ENCODE data around the gene PTCH1.

PTCH1 gene

DNA sequence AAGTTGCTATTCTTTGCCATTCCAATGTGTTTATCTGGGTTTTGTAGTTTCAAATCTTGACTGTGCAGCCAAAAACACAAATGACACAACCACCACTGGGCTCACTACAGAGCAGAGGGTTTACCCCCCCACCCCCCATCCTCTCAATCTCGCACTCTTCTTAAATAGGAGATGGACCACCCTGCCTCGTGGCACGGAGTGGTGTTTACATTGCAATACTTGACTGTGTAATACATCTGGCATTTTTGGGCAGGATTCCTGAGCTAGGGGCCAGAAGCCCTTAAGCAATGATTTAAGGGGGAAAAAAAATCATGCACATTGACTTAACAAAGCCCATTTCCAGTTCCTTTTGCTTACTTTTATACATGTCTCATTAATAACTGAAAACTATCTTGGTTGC lies 19.0 kb downstream of the PTCH1 start:
- DNase-seq = no peak

DNA sequence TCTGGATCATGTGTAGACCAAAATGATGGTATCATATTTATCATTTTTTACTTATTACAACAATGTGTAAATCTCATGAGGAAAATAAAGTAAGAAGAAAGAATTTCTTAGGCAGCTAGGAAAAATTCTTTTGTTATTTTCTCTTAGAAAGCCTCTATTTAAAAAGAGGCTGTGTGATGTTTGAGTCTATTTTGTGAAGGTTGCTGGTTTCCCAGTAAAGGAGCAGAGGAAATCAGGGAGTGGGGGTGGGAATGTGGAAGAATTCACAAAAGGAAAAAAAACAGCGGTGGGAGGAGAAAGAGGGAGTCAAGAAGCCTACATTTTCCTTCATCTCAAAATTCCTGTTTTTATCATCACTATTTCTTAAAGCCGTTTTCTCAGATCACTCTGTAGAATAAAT lies 20.1 kb downstream of the PTCH1 start:
- no peak for DNase-seq

DNA sequence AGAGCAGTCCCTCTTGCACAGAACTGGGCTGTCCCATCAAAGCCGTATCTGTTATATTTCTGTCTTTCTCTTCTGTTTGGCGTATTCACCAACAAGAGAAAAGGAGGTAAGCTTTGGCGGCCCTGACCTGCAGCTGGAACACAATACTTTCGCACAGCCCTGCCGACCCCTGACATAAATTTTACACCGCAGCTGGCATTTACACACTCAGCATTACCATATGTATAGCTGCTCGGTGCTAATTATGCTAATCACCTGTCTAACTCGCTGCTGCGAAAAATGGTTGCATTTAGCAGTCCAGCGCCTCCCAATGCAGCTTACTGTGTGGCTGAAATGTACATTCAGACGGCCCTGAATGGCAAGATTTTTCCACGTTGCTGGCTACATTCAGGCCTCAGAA lies 20.8 kb downstream of the PTCH1 start:
- no peak for DNase-seq

DNA sequence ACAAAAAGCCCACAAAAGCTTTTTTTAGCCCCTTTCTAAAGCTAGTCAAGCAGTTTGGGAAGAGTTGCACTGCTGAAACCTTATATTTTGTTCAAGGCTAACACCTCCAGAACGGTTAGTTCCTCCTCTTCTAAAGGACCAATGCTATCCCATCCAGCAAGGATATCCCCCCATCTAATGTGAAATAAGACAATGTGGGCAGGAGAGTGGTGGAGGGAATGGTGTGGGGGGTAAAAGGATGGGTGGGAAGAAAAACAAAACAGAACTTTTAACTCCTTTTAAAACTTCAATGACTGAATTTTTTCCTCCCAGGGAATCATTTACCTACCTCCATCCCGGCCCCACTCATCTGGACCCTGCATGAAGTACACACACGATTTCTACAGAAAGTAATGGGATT lies 21.2 kb downstream of the PTCH1 start:
- no peak for DNase-seq

DNA sequence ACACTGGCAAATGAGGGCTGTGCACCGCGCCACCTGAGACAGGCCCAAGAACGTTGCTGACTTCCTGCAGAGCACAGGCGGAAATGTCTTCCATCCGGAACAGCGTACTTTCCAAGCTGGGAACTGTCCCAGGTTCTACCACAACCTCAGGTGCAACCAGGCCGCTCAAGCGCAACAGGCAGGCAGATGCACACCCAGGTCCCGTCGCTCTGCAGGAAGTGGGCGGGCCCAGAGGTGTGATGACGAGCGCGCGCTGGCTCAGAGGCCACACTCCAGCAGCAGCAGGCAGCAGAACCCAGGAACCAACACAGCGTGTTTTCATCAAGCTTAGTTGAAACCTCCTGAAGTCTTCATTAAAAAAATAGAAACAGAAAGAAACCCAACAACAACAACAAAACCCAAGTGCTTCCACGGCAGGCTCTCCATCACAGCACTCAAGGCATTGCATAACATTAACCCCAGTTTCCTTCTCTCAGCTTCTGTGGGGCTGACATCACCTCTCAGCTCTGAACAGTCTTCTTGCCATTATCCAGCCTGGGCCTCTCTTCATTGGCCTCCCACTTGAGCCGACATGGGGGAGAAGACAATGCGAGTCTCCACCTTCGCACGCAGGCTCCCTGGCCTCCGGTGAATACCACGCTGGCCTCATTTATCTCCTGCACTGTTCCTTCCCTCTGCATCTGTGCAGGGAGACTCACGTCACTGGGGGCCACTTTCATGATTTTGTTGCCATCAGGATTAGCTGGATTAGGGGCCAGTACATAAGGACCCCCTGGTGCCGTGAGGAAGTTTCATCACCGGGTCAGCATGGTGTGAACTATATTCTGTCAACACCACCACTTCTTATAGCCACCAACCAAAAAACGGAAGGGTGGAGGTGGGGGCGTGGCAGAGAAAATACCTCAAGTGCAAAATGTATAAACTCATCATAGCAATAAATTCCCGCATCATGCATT lies 22.1 kb downstream of the PTCH1 start:
- no peak for DNase-seq

DNA sequence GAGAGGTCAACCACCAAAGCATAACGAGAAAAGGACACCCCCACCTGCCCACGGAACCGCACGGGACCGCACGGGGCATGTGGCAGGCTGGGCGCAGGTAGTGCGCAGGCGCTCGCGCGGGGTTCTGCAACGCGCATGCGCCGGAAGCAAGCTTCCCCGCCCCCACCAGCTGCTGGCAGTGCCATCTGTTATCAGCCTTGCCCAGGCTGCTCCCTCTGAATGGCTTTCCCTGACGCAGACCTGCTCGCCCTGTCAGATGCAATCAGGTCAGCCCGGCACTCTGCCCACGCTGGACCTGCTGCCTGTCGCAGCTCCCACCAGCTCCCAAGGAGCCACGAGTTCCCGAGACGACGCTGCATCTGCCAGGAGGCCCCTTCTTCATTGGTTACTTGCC lies 22.8 kb downstream of the PTCH1 start:
- DNase-seq = no peak

DNA sequence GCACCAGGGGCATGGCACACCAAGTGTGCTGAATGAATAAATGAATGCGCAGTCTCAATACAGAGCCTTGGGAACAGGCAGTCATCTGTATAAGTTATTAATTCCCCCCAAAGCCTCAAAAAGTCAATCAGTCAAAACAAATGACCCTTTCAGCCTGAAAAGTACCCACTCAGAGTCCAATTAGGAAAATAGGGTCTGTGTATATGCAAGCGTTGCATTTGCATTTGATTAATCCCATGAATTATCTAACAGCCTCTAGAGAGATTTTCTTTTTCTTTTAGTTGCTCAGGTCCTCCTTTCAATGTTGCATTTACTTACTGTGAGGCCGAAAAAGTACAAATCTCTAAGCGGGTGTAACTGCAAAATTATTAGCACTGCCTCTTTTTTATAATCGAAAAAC lies 23.4 kb downstream of the PTCH1 start:
- no peak for DNase-seq

DNA sequence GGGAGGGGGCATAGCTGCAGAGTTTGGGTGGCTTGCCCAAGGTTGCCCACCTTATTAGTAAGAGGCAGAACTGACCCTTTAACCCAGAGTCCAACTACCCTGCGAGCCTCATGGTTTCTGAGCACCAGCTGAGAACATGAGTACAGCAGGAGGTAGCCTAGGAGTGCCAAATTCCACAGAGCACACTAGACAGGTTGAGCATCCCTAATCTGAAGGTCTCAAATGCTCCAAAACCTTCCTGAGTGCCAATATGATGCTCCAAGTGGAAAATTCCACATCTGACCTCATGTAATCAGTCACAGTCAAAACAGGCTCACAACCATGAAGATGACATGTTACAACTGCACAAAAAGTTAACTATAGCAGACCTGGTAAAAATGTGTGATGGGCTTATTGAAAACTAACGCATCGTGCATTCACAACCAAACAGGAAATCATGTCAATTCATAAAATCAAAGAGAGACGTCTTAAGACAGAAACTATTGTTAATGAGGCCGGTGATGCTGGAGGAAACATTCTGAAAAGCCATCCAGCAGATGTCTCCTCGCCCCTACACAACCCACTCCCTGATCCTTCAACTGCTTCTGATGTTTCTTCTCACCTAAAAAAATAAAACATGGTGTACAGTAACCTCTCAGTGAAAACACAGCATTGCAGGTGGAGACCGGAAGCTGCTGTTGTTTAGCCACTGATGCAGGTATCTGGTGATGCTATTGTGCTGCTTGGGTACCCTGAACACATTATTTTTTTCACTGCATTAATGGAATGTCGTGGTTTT lies 25.0 kb downstream of the PTCH1 start:
- DNase-seq = no peak

DNA sequence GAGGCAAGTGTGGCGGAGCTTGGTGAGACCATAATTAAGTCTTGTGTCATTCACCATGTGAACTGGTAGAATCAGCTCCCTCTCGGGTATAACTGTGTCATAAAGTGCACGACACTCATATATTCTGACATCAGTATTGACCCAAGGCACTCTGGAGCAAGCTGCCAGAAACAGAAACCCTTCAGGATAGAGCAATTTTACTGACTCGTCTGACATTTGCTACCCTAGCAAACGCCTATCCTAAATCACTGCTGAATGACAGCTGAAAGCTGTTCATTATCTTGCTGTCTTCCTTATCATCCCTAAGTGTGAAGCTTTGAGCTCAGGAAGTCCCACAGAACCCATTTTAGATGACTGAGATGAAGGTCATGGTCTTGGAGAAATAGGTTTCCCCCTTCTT lies 27.8 kb downstream of the PTCH1 start:
- DNase-seq = no peak

DNA sequence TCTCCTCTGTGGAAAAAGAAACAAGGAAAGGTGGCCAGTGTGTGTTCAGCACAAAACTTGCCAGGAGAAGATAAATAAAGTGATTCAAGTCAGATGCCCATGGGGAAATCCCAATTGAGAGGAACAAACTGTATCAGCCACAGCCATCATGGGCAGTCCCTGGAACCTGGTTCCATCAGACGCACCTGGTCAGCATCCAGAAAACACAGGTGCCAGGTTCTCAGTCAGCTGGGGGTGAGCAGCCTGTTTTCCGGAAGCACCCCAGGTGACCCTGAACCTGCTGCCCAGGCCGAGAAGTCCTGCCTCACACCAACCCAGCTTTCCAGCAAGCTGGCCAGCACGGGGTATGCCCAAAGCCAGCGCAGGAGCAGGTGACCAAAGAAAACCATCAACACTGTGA lies 30.5 kb downstream of the PTCH1 start:
- DNase-seq = no peak

DNA sequence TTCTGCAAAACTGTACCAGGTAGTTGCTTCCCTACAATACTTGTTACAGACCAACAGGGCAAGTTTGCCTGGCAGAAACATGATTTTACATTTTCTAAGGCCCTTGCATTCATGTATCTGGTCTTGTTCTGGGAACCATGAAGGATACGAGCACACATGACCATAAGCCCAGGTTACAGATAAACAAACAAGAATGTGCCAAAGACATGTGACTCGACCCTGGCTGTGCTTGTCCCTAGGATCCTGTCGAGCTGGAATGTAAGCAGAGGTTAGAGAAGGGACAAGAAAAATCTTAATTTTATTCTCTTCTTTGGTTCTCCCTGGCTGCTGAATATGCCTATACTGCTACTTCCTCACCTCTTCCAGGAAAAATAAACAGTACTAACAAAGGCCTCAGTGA lies 32.5 kb downstream of the PTCH1 start:
- DNase-seq = no peak

DNA sequence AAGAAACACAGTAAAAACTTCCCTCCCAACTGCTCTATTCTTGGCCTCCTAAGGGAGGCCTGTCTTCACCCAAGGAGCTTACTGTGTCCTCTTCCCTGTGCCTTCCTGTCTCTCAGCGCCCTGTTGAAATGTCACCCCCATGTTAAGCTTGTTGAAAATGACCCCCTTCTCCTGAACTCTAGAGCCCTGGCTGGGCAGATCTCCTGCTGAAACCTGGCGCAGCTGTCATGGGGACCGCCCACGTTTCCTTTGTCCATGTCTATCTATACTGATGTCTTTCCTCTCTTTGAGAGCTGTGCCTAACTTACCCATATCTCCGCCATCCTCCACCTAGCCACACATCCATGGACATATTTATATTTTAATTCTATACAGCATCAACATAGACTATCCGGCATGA lies 33.3 kb downstream of the PTCH1 start:
- no peak for DNase-seq

DNA sequence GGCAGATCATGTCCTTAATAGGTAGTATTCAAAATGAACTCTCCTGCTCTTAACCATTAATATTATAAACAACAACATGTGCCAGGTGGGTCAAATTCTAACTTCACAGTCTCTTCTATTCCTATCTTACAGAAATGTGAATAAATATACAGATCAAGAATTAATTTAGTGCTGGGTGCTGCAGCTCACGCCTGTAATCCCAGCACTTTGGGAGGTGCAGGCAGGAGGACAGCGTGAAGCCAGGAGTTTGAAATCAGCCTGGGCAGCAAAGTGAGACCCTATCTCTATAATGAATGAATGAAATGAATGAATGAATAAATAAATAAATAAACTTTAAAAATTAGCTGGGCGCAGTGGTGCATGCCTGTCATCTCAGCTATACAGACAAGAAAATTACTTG lies 34.1 kb downstream of the PTCH1 start:
- DNase-seq = no peak

DNA sequence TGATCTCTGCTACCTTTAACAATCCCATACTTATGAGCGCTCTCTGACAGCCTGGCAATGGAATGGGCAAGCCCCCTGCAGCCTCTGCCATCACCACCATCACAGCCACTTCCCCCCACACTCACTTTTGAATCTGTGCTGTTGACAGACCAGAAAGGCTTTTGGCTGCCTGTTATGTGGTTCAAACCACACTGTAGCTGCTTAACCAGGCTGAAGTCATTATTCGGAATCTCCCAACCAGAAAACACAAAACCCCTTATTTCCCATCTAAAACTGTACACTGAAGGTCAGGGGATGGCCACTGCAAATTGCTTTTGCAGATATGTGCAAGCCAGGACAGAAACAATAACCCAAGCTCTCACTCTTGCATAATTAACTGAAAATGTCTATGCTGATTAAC lies 35.8 kb downstream of the PTCH1 start:
- DNase-seq = no peak

DNA sequence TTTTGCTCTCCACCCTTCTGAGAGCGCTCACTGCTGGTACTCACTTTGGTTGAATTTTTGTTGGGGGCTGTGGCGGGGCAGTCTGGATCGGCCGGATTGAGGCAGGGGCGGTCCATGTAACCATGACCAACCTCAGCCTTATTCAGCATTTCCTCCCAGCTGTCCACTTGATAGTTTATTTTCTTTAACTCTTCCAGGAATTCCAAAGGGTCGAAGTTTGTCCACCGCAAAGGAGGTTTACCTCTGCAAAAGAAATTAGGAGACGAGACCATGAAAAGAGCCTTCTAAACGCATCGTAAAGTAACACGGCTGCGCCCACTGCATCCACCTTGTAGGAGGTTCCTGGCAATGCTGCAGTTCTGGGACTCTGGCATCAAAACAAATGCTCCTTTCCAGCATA lies 36.4 kb downstream of the PTCH1 start:
- no peak for DNase-seq

DNA sequence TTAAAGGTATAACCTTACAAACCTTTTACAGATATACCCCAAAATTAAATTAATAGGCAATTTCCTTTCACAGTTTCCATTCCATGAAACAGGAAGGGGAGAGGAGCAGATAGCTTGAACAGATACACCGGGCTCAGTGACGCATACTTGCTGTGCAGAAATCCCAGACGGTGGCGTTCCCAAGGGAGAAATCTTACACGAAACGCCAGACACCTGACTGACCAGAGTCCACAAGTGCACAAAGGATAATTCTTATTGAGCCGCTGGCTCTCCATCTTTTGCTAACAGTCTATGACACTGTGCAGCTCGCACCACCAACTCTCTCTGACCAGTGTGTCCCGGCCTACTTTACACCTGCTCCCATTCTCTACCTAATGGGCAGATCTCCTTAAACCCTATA lies 37.4 kb downstream of the PTCH1 start:
- DNase-seq = no peak

DNA sequence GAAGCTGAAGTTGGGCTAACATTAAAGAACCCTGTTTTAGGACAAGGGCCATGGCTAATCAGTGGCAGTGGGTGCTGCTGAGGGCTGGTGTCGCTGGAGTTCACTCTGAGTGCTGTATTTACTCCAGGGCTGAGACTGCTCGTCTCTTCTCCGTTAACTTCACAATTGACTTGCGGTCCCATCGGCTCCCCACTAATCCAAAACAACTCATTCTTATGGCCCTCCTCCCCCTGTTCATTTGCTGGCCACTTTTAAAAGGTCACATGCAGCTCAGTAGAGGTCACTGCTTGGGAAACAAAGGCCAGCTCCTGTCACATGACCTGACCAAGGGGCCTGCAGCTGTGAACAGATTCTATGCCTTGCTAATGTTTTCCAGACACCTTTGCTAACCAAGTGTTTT lies 38.4 kb downstream of the PTCH1 start:
- no peak for DNase-seq

DNA sequence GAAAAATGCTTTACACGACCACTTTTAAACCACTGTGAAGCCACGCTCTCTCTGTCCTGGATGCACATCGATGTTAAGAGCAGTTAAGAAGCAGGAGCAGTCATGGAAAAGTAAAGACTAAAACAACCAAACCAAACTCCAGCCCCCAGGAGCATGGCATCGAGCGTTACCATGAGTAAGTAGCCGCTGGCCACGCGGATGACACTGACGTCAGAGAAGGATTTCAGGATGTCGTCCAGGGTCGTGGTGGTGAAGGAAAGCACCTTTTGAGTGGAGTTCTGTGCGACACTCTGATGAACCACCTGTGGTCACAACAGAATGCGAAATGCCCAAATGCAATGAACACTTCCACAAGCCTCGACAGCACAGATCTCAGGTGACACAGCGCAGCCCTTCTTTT lies 38.9 kb downstream of the PTCH1 start:
- no peak for DNase-seq

DNA sequence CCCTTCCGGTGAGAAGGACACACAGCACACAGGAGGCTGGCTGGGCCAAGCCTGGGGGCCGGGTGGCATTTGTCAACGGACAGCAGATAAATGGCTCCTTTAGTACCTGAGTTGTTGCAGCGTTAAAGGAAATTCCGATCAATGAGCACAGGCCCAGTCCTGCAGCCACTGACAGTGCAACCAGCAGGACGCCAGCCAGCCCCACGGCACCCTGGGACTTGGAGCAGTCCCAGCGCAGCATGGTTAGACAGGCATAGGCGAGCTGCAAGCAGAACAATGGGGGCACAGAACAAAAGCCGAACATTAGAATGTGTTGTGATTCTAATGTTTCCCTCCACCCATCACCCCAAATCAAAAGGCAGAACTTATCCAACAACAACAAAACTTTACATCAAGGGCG lies 39.3 kb downstream of the PTCH1 start:
- no peak for DNase-seq

DNA sequence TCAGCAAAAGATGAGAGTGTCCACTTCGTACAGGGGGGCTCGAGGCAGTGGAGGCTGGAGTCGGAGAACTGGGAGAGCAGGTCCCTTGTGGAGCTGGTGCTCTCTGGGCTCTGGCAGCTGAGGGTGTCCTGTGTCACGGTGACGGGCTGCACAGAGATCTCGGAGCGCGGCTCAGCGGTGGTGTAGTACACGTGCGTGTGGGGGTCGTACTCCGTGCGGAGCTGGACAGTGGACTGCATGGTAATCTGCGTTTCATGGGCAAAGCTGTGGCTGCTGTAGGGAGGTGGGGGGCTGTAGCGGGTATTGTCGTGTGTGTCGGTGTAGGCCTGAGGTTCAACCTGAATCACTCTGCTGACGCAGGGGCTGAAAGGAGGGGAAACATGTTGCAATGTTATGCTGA lies 48.0 kb downstream of the PTCH1 start:
- DNase-seq = no peak

DNA sequence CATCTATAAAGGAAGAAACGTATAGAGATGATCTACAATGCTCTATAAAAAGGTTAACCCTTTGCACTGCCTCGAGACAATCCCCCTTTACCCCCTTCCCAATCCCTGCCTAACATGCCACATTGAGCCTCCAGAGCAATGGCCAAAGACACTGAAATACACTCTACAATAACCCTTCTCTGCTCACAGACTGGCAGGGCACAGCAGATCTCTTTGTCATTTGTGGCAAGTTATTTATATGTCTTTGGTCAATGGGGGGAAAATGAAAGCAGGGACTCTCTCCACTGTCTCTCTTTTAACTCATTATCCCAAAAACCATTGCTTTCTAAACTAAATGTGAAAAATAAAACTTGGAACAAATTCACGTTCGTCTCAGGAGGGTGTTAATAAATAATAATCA lies 51.7 kb downstream of the PTCH1 start:
- no peak for DNase-seq

DNA sequence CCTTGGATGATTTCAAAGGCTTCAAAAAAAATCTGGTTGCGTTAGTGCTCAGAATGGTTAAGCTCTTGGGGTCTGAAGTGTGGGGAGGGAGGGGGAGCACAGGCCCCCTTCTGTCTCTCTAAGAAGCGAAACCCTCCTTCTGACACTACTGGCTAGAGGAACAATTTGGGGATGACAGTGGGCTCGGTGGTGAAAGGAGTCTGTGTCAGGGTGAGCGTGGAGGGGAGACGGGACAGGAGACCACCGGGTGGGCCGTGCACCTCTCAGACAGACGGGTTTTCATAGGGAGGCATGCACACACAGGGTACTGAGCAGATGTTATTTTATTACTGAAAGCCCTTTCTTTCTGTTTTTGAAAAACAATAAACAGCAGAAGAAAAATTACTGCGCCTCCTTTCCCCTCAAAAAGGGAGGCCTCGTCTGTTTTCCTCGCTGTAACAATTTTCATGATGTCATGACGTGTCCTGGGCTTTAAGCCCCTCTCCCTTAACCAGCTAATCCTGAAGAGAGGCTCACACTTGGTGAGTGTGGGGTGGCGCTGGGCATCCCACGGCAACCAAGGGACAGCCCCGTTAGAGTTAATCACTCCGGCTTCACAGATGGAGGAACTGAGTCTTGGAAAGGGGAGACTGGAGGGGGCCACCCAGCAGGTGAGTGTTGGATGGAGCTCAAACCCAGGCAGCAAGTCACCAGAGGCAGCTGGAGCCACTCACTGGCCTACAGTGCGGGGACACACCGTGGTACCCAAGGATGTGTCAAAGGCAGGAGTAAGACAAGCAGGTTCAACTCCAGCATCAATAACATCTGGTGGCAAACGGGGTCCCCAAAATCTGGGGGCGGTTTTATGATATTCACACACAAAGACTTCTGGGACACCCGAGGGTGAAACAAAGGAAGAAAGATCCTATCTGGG lies 53.4 kb downstream of the PTCH1 start:
- no peak for DNase-seq

Data from inflammatory macrophage treated with lipopolysaccharide for 1 hour (primary cell).